ENCODE measurements around the gene ZBTB7A. TPM values are rescaled to one million over a fixed set of nuclear protein-coding genes. Genes with fewer than 3 reads are reported as not detected.
"Not testable (repeated sequence)": the region's sequence is repeated elsewhere in the genome, so short reads cannot be mapped to it uniquely, and the experiment has no call there.

ZBTB7A gene
- total RNA-seq, 4 donors from 2014 or later: 71.9 to 137 (median 114) TPM

- H3K27ac ChIP-seq (replicated peaks in 1 of 4): peak within 1 kb of the TSS; percentile 88 to 95 (median 90)
- H3K9me3 ChIP-seq: no peaks in the 10 kb centered on the region
- peak; percentile 98 for DNase-seq (ENCODE audit: extremely low spot score)
- peaks cover 0 to 8% (median 0%) of the 10 kb centered on the region in 4 donors for H3K36me3 ChIP-seq
- 0% methylated on average over 3 of the region's 91 CpGs for WGBS
- TF ChIP-seq CTCF (IDR thresholded peaks at IDR 0.05) (peak in 1 of 3 experiments; percentile 38), POLR2AphosphoS5 (IDR thresholded peaks at IDR 0.05) (peak; percentile 56 to 78), EP300 (IDR thresholded peaks at IDR 0.05) (no peak), POLR2A (IDR thresholded peaks at IDR 0.05; ENCODE audit: low read depth) (no peak)
- no peaks in the 10 kb centered on the region for H3K27me3 ChIP-seq
- H3K4me3 ChIP-seq: peak within 1 kb of the TSS; percentile 81 to 100 (median 88)
- intact Hi-C loops (cut with DNase I): no loop called here
- peaks cover 43 to 52% (median 51%) of the 10 kb centered on the region in 4 donors for H3K4me1 ChIP-seq
These were observed 59.5 kb downstream of the ZBTB7A start, which contains the start of gene PIAS4 for GRCh38 chr19:4007021-4007835. PIAS4 (plus strand) TSS chr19:4007736; CDS start chr19:4007761, 25 bp downstream.

GRCh38 chr19:4005436-4005835 is 61.3 kb downstream of the ZBTB7A start:
- intact Hi-C loops (cut with DNase I); H3K4me3 ChIP-seq; H3K36me3 ChIP-seq; H3K27me3 ChIP-seq; H3K27ac ChIP-seq (replicated peaks in 1 of 4); H3K9me3 ChIP-seq; DNase-seq (ENCODE audit: extremely low spot score): not testable (repeated sequence)
- 98% methylated on average over 9 of the region's 9 CpGs for WGBS
- peaks cover 30 to 37% (median 35%) of the 10 kb centered on the region in 4 donors for H3K4me1 ChIP-seq

- H3K27me3 ChIP-seq; DNase-seq (ENCODE audit: extremely low spot score); H3K9me3 ChIP-seq; H3K27ac ChIP-seq (replicated peaks in 1 of 4); H3K4me3 ChIP-seq; intact Hi-C loops (cut with DNase I); H3K4me1 ChIP-seq; H3K36me3 ChIP-seq: not testable (repeated sequence)
- WGBS: 84% methylated on average over 5 of the region's 5 CpGs
These were observed 65.9 kb downstream of the ZBTB7A start for GRCh38 chr19:4000798-4001197.

GRCh38 chr19:3998667-3999412 is 67.9 kb downstream of the ZBTB7A start:
- H3K4me3 ChIP-seq; DNase-seq (ENCODE audit: extremely low spot score); intact Hi-C loops (cut with DNase I); H3K27ac ChIP-seq (replicated peaks in 1 of 4); H3K27me3 ChIP-seq; H3K36me3 ChIP-seq; H3K4me1 ChIP-seq; H3K9me3 ChIP-seq: not testable (repeated sequence)
- WGBS: 92% methylated on average over 25 of the region's 29 CpGs

GRCh38 chr19:3995607-3996006 is 71.1 kb downstream of the ZBTB7A start:
- no peaks in the 10 kb centered on the region for H3K27me3 ChIP-seq
- no peak for TF ChIP-seq POLR2AphosphoS5 (IDR thresholded peaks at IDR 0.05)
- no peak for TF ChIP-seq CTCF (IDR thresholded peaks at IDR 0.05)
- TF ChIP-seq EP300 (IDR thresholded peaks at IDR 0.05): no peak
- no peak for TF ChIP-seq POLR2A (IDR thresholded peaks at IDR 0.05; ENCODE audit: low read depth)
- 76% methylated on average over 6 of the region's 6 CpGs for WGBS
- no peak overlapping the region for H3K27ac ChIP-seq (replicated peaks in 1 of 4)
- DNase-seq (ENCODE audit: extremely low spot score): no peak
- no peaks in the 10 kb centered on the region for H3K9me3 ChIP-seq
- intact Hi-C loops (cut with DNase I): no loop called here
- H3K4me3 ChIP-seq: no peak overlapping the region
- H3K36me3 ChIP-seq: no peaks in the 10 kb centered on the region
- H3K4me1 ChIP-seq: no peaks in the 10 kb centered on the region

Other genes with a start within 250 kb of the ZBTB7A start
- gene ZFR2, start 197.9 kb downstream of the ZBTB7A start, total RNA-seq: under 1 TPM in 1 of 4 donors, not detected in 3; 0.69 TPM
- 1 to 10 TPM in 1 of 4 donors, under 1 TPM in 3; 0.42 to 1.3 (median 0.82) TPM for gene ATCAY, start 186.2 kb downstream of the ZBTB7A start, total RNA-seq
- gene NMRK2, start 133.8 kb downstream of the ZBTB7A start, total RNA-seq: 1 to 10 TPM in 1 of 4 donors, under 1 TPM in 2, not detected in 1; 0.39 to 2.1 (median 0.69) TPM
- 100 to 1,000 TPM; 140 to 226 (median 212) TPM for gene DAPK3, start 95.8 kb downstream of the ZBTB7A start, total RNA-seq
- gene EEF2, start 81.4 kb downstream of the ZBTB7A start, total RNA-seq: 1,000 to 10,000 TPM; 2,280 to 3,286 (median 2,635) TPM
- gene PIAS4, start 59.2 kb downstream of the ZBTB7A start, total RNA-seq: 10 to 100 TPM; 16.6 to 34.1 (median 24.8) TPM
- 100 to 1,000 TPM in 2 of 4 donors, 10 to 100 TPM in 2; 59.0 to 145 (median 101) TPM for gene MAP2K2, start 57.2 kb upstream of the ZBTB7A start, total RNA-seq
- not detected for gene CREB3L3, start 86.7 kb upstream of the ZBTB7A start, total RNA-seq
- 10 to 100 TPM; 16.0 to 24.1 (median 19.9) TPM for gene SIRT6, start 115.7 kb upstream of the ZBTB7A start, total RNA-seq
- gene ANKRD24, start 115.8 kb upstream of the ZBTB7A start, total RNA-seq: 1 to 10 TPM in 2 of 4 donors, under 1 TPM in 2; 0.32 to 2.5 (median 0.96) TPM
- 1 to 10 TPM; 1.1 to 6.6 (median 1.9) TPM for gene EBI3, start 162.6 kb upstream of the ZBTB7A start, total RNA-seq
- gene YJU2, start 180.2 kb upstream of the ZBTB7A start, total RNA-seq: 10 to 100 TPM; 17.0 to 29.1 (median 26.4) TPM
- not detected for gene SHD, start 212.4 kb upstream of the ZBTB7A start, total RNA-seq
- gene TMIGD2, start 235.5 kb upstream of the ZBTB7A start, total RNA-seq: not detected
- gene FSD1, start 237.7 kb upstream of the ZBTB7A start, total RNA-seq: under 1 TPM in 2 of 4 donors, not detected in 2; 0.29 to 0.50 TPM

Data from esophagus muscularis mucosa (tissue), 4 donors.